B cell (primary cell): ENCODE results near the gene DUSP7. TPM values are rescaled to one million over a fixed set of nuclear protein-coding genes. Genes with fewer than 3 reads are reported as not detected.

ENCODE experiments used
- ATAC-seq: fragments of 200-7000 bp; cut with Tn5 transposase; one replicate; pipeline ENCODE4 v1.10.0; 2021; ENCODE audit warnings: low read depth, mild to moderate bottlenecking, moderate number of reproducible peaks, moderate library complexity
- CTCF ChIA-PET: fragments of 350-600 bp; sonication (Branson Sonifier 250); formaldehyde crosslinking; loops from one replicate; lab custom pipeline; 2021; ENCODE audit warnings: antibody characterized with exemption, inconsistent platforms; lab: Charles Lee
- POLR2A ChIA-PET: fragments of 350-600 bp; sonication (Branson Sonifier 250); formaldehyde crosslinking; loops from one replicate; lab custom pipeline; 2021; ENCODE audit warnings: antibody characterized with exemption; lab: Charles Lee
- DNase-seq: peaks from one replicate; pipeline ENCODE4 v3.0.0; 2013
- H2AFZ ChIP-seq: 2 replicates; pipeline ENCODE4 v1.6.1; 2012; ENCODE audit warnings: mild to moderate bottlenecking, low read depth, low read length; ENCODE audit not compliant: insufficient read depth, poor library complexity, severe bottlenecking
- H3K27ac ChIP-seq, 2 donors: 1 replicate in 1 of 2; 2 replicates in 1 of 2; pipeline ENCODE4 v1.5.1; 2012 to 2013; ENCODE audit warnings: low read length in 2 of 2, mild to moderate bottlenecking in 2 of 2, moderate library complexity in 1 of 2
- H3K27me3 ChIP-seq, 4 experiments: fragments of 200-600 bp in 1 of 4; sonication (generic) in 1 of 4; replicated peaks in 1 of 4; 1 replicate in 2 of 4; 2 replicates in 2 of 4; pipeline versions ENCODE4 v1.6.1 to v1.7.0; 2013 to 2016; ENCODE audit warnings: low read length in 3 of 4, mild to moderate bottlenecking in 2 of 4, mixed read lengths in 1 of 4, moderate library complexity in 1 of 4; ENCODE audit not compliant: insufficient read depth in 4 of 4, control insufficient read depth in 3 of 4; ENCODE audit errors: control extremely low read depth in 1 of 4
- H3K36me3 ChIP-seq, 2 experiments: replicated peaks in 1 of 2; 1 replicate in 1 of 2; 2 replicates in 1 of 2; pipeline versions ENCODE4 v1.6.1 to v1.7.1; 2013; ENCODE audit warnings: low read length in 1 of 2; ENCODE audit not compliant: insufficient read depth in 2 of 2, control insufficient read depth in 1 of 2; ENCODE audit errors: control extremely low read depth in 1 of 2, extremely low read depth in 1 of 2
- H3K4me1 ChIP-seq, 2 donors: fragments of 200-600 bp in 1 of 2; sonication (generic) in 1 of 2; 1 replicate in 1 of 2; 2 replicates in 1 of 2; pipeline versions ENCODE4 v1.5.1 to v1.6.1; 2013 to 2017; ENCODE audit warnings: low read length in 2 of 2; ENCODE audit not compliant: control insufficient read depth in 2 of 2, insufficient read depth in 2 of 2
- H3K4me2 ChIP-seq: replicated peaks from 2 replicates; pipeline ENCODE3; 2012; ENCODE audit warnings: mild to moderate bottlenecking, low read depth, low read length; ENCODE audit not compliant: poor library complexity, severe bottlenecking
- H3K4me3 ChIP-seq, 5 experiments: fragments of 200-600 bp in 1 of 5; sonication (generic) in 1 of 5; 1 replicate in 3 of 5; 2 replicates in 2 of 5; pipeline versions ENCODE4 v1.5.1 to v1.7.0; 2011 to 2016; ENCODE audit warnings: low read length in 4 of 5, mild to moderate bottlenecking in 4 of 5, low read depth in 2 of 5, control low read depth in 1 of 5, moderate library complexity in 1 of 5; ENCODE audit not compliant: insufficient read depth in 1 of 5; ENCODE audit errors: control extremely low read depth in 1 of 5, extremely low read depth in 1 of 5
- H3K79me2 ChIP-seq: fragments of 200-600 bp; sonication (generic); one replicate; pipeline ENCODE4 v1.6.0; 2016; ENCODE audit warnings: low read length; ENCODE audit not compliant: control insufficient read depth, insufficient read depth
- H3K9ac ChIP-seq: fragments of 200-600 bp; sonication (generic); 2 replicates; pipeline ENCODE4 v1.6.1; 2017; ENCODE audit warnings: mild to moderate bottlenecking, low read length, moderate library complexity
- H3K9me3 ChIP-seq, 3 donors: one replicate each; pipeline versions ENCODE4 v1.6.1 to v1.7.1; 2013; ENCODE audit warnings: low read length in 2 of 3; ENCODE audit not compliant: control insufficient read depth in 2 of 3, insufficient read depth in 1 of 3; ENCODE audit errors: control extremely low read depth in 1 of 3
- H4K20me1 ChIP-seq: 2 replicates; pipeline ENCODE4 v1.6.0; 2012; ENCODE audit warnings: mild to moderate bottlenecking, low read length; ENCODE audit not compliant: insufficient read depth, control insufficient read depth, poor library complexity, severe bottlenecking
- H3K27ac Mint-ChIP-seq: one replicate; pipeline ENCODE4 v1.8.0; 2021; ENCODE audit warnings: mixed read lengths
- H3K27me3 Mint-ChIP-seq: one replicate; pipeline ENCODE4 v1.8.0; 2021; ENCODE audit warnings: mixed read lengths
- H3K4me1 Mint-ChIP-seq: one replicate; pipeline ENCODE4 v1.8.0; 2021; ENCODE audit warnings: mixed read lengths
- H3K4me3 Mint-ChIP-seq: one replicate; pipeline ENCODE4 v1.8.0; 2021; ENCODE audit warnings: mixed read lengths
- H3K9me3 Mint-ChIP-seq: one replicate; pipeline ENCODE4 v1.8.0; 2022; ENCODE audit warnings: mixed read lengths; ENCODE audit not compliant: insufficient read depth
- EZH2 ChIP-seq: IDR thresholded peaks from 2 replicates; pipeline ENCODE4 v1.6.1; 2012; ENCODE audit warnings: borderline replicate concordance, low read depth, mild to moderate bottlenecking, moderate library complexity, low read length; ENCODE audit not compliant: insufficient read depth, poor library complexity, severe bottlenecking
- WGBS: methylation state at CpG from one replicate; pipeline ENCODE4 v1.1.5; 2013; ENCODE audit warnings: missing lambda C conversion rate; ENCODE audit not compliant: insufficient coverage; 5-methylcytosine and 5-hydroxymethylcytosine counted together
- intact Hi-C: fragments of 100-400 bp; cut with micrococcal nuclease; formaldehyde crosslinking; loops from one replicate; pipeline ENCODE4 v1.10.0; 2022
- polyA plus RNA-seq: library from polyadenylated mRNA; depleted of rRNA; stranded (reverse); fragments of >200 nt; gene quantifications from 2 replicates; pipeline ENCODE4 v1.2.3, GENCODE V29; 2012
- total RNA-seq, 2 donors: library from RNA; stranded (reverse); fragments of 120-200 nt in 1 of 2; gene quantifications; 1 replicate in 1 of 2; 2 replicates in 1 of 2; pipeline versions ENCODE4 v1.2.3 to v1.2.4, GENCODE V29; 2013 to 2022
- TF ChIP-seq, protein P1 (sequence below): fragments of 200-600 bp; IDR thresholded peaks from one replicate; pipeline ENCODE4 v1.8.0; 2022; ENCODE audit warnings: antibody characterized with exemption, mild to moderate bottlenecking

Gene DUSP7
- total and polyA plus RNA-seq, 2 donors (not counting 1 experiment from before 2014, with no cell fraction given) = 5.1 to 6.9 TPM

GRCh38 chr3:52056968-52057811, 819 bp upstream of the DUSP7 start:
- Histone ChIP-seq H3K9me3 (no peaks in the 10 kb centered on the region), H3K4me2 (peak overlapping the region; percentile 99), H3K27ac (peak overlapping the region; percentile 79 to 83), H4K20me1 (no peaks in the 10 kb centered on the region), H3K4me1 (peaks cover 43 to 57% of the 10 kb centered on the region in 2 donors), H3K4me3 (peak overlapping the region; percentile 38 to 88 (median 78)), H3K36me3 (no peaks in the 10 kb centered on the region), H3K9ac (peak overlapping the region; percentile 82), H3K27me3 (no peaks in the 10 kb centered on the region), H2AFZ (peak overlapping the region; percentile 87), H3K79me2 (no peaks in the 10 kb centered on the region)
- 1% methylated on average over 51 of the region's 55 CpGs for WGBS
- Mint-ChIP-seq H3K4me3 (peak overlapping the region; percentile 95), H3K27me3 (no peaks in the 10 kb centered on the region), H3K9me3 (no peaks in the 10 kb centered on the region), H3K27ac (peak overlapping the region; percentile 94), H3K4me1 (peaks cover 53% of the 10 kb centered on the region)
- intact Hi-C loops = loop anchor here (1.0 to 10.0 kb wide), 10 partner anchors 62 to 478 kb away; partner anchors contain the start of genes ABHD14A, ABHD14B, ACY1 and GLYCTK
- TF ChIP-seq EZH2 = no peak
- TF ChIP-seq, protein P1, sequence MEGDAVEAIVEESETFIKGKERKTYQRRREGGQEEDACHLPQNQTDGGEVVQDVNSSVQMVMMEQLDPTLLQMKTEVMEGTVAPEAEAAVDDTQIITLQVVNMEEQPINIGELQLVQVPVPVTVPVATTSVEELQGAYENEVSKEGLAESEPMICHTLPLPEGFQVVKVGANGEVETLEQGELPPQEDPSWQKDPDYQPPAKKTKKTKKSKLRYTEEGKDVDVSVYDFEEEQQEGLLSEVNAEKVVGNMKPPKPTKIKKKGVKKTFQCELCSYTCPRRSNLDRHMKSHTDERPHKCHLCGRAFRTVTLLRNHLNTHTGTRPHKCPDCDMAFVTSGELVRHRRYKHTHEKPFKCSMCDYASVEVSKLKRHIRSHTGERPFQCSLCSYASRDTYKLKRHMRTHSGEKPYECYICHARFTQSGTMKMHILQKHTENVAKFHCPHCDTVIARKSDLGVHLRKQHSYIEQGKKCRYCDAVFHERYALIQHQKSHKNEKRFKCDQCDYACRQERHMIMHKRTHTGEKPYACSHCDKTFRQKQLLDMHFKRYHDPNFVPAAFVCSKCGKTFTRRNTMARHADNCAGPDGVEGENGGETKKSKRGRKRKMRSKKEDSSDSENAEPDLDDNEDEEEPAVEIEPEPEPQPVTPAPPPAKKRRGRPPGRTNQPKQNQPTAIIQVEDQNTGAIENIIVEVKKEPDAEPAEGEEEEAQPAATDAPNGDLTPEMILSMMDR = no peak
- POLR2A ChIA-PET = interaction anchor here (0.7 to 1.4 kb wide), 8 partner anchors 12 to 1737 kb away, joined by 3 to 10 read pairs (median 3); partner anchors contain the start of genes POC1A, RPL29 and WDR82
- ATAC-seq (peak; percentile 85), DNase-seq (peak; percentile 99)
- CTCF ChIA-PET = interaction anchor here (0.5 to 2.1 kb wide), 10 partner anchors 9 to 234 kb away, joined by 3 to 15 read pairs (median 4); partner anchors contain the start of genes PARP3, POC1A, RPL29 and RRP9
